Activated CD8-positive, alpha-beta memory T cell treated with anti-CD3 and anti-CD28 coated beads, Interleukin-2, amount 50 U/mL, for 24 hours (primary cell): ENCODE results near the gene MRPL17.
"Not testable (repeated sequence)": the region's sequence is repeated elsewhere in the genome, so short reads cannot be mapped to it uniquely, and the experiment has no call there.

ENCODE experiments used
- DNase-seq: peaks from one replicate; pipeline ENCODE4 v3.0.0-alpha.2; 2020; ENCODE audit errors: extremely low read depth

MRPL17 gene

GRCh38 chr11:6682936-6683861, at the start of gene MRPL17:
Gene MRPL17 (minus strand): TSS chr11:6683340. CDS start chr11:6683296, 44 bp downstream.
- DNase-seq: peak; percentile 97

DNA sequence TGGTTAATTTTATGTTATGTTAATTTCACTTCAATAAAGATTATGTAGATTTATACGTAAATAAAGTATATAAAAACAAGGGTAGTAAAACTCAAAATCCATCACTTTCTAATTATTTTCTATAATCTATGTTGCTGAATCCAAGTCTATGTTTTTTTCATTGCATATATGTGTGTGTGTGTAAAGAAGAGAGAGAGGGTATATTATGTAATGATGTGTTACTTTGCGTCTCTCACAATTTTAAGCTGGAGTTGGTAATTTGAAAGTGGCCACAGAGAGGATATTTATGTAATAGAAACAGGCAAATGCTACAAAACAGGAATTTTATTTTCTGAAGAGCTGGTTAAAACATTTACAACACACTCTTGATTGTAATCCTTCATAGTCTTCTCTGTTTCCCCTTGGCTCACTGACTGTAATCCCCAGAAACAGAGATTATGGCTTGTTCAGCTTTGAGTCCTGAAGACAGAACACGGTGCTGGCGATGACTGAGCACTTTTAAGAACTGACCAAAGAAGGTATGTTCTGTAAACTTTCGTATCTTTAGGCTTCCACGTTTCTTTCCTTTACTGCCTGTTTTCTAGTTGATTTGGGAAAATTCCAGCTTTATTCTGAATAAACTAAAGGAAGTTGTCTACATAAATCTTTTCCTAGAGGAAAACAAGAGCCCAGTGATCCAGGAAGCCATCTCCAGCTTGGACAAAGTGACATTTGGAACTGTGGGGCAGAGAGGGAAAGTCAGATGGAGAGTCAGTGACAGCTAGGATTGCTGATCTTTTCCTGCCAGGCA, 45.0 kb upstream of the MRPL17 start:
- no peak for DNase-seq

GRCh38 chr11:6725386-6725896, 42.3 kb upstream of the MRPL17 start:
- no peak for DNase-seq

GRCh38 chr11:6724013-6724412, 40.9 kb upstream of the MRPL17 start:
- DNase-seq: no peak

GRCh38 chr11:6721343-6721742, 38.2 kb upstream of the MRPL17 start:
- no peak for DNase-seq

- no peak for DNase-seq
These were observed 36.4 kb upstream of the MRPL17 start for GRCh38 chr11:6719576-6719975.

DNA sequence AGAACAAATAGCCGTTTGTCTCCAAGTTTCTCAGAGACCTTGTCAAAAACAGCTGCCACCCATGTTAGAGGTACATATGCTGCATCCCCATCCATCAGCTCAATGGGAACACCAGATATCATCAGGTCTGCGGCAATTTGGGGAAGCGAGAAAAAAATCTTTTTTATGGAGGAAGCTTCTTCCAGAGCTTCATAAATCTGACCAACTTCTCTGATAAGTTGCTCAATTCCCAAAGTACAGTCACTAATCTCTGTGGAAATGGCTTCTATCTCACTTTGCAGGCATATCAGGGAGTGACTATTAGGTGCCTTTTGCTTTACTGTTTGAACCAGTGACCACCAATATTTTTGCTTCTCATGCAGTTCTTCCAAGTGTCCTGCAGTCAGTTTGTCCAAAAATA, 34.3 kb upstream of the MRPL17 start:
- DNase-seq: no peak

DNA sequence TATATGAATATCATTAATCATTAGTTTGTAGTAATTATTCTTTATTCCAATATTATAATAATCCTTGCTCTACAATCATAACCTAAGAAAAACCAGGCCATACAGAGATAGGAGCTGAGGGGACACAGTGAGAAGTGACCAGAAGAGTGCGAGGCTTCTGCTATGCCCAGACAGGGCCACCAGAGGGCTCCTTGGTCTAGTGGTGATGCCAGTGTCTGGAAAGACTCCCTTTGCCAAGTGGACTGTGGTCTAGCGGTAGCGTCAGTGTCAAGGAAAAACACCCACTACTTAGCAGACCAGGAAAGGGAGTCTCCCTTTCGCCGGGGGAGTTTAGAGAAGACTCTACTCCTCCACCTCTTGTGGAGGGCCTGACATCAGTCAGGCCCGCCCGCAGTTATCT, 28.4 kb upstream of the MRPL17 start:
- not testable (repeated sequence) for DNase-seq

- no peak for DNase-seq
These were observed 25.7 kb upstream of the MRPL17 start for GRCh38 chr11:6708876-6709275.

DNA sequence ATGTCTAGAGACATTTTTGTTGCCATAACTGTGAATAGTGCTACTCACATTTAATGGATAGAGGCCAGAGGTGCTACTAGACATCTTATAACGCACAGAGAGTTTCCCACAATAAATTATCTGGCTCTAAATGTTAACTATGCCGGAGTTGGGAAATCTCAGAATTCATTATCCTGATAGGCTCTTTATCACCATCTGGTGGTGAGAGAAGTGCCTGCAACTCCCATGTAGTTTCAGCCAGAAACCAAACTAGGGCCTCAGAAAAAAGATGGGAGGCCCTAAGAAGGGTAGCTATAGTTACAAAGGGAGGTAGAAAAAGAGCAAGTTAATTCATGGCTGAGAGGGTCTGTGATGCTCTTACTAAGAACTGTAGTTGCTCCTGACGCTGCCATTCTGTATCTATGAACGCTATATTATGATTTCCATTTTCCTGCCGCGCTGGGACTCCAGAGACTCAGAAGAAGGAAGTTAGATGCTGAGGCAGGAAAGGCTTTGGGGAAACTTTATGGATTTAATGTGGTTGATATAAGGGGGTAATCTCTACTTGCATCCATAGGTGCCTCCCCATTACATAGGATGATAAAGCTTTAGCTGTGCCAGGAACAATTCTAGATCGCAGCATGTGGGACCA, 22.9 kb upstream of the MRPL17 start:
- DNase-seq: no peak

- DNase-seq: no peak
These were observed 20.3 kb upstream of the MRPL17 start for GRCh38 chr11:6703247-6704063.

DNA sequence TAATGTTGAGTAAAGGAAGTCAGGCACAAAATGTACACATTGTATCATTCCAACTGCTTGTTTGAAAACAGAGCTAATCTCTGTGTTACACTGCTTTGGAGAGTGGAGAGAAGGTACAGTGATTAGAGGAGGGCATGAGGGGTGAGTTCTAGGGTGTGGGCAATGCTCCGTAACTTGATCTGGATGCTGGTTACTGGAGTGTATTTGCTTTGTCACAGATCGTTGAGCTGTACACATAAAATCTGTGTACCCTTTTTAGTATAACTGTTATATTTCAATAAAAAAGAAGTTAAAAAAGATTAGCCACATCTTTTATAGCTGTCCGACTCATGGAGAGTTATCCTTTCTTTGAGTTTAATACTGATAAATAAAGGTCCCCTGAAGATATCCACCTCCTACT, 18.8 kb upstream of the MRPL17 start:
- not testable (repeated sequence) for DNase-seq

- DNase-seq: no peak
These were observed 12.2 kb upstream of the MRPL17 start for GRCh38 chr11:6695377-6695776.

DNA sequence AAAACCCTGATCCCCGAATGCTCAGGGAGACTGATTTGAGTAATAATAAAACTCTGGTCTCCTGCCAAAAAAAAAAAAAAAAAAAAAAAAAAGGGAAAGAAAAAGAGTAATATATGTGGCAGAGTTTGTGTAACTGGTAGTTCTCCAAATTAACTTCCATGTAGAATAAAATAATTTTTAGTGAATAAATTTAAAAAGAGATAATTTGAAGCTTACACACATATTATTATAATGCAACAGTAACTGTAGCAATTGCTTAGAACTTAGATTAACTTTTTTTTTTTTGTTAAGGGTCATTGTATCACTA, 11.0 kb upstream of the MRPL17 start:
- no peak for DNase-seq

DNA sequence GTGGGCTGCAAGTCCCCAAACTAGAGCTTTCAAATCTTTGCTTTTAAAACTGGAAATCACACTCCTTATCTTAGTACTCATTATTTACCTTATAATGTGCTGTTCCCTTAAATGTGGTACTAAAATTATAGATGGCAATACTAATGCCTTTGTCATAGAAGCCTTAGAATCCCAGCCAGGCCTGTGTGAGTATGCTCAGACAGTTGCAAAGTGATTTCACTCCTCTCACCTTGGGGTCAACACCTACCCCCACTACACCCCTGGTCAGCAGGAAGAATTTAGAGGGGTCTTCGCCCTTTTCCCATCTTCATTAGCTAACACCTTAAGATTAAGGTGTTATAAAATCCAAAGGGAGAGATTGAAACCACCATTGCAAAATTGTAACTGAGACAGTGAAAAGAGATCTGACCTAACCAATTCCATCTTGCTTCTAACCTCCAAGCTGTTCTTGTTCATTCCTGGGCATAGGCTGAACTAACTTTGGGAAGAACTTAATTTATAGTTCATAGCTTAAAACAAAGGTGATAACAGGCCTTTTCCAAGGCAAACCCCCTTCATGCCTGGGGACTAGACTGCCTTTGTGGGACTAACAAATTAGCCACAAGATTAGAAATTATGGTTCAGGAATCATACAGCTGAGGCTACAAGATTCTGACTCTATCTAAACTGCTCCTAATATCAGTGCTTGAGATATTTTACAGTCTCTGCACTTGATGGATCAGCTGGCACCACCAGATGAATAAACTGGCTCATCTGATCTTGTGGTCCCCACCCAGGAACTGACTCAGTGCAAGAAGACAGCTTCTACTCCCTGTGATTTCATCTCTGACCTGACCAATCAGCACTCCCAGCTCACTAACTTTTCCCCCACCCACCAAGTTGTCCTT, 10.4 kb upstream of the MRPL17 start:
- DNase-seq: no peak

- DNase-seq: no peak
These were observed 9.0 kb upstream of the MRPL17 start for GRCh38 chr11:6692128-6692527.

DNA sequence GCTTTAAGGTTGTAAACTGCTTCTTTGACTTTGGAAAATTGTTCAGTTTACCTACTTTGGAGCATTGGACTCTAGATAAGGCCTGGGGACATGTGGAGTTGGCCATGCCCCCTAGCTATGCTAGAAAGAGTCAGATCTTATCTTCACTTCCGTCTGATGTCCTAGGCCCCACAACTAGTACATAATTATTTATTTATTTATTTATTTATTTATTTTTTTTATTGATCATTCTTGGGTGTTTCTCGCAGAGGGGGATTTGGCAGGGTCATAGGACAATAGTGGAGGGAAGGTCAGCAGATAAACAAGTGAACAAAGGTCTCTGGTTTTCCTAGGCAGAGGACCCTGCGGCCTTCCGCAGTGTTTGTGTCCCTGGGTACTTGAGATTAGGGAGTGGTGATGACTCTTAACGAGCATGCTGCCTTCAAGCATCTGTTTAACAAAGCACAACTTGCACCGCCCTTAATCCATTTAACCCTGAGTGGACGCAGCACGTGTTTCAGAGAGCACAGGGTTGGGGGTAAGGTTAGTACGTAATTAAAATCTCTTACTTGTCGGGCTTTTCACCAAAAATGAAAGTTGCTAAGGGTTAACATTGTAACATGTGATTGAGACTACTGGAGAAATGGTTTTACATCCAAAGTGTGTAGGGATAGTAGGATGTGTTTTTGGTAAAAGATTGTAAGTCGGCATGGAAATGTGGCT, 7.4 kb upstream of the MRPL17 start:
- DNase-seq: not testable (repeated sequence)

- DNase-seq: no peak
These were observed 4.7 kb upstream of the MRPL17 start for GRCh38 chr11:6687876-6688275.

GRCh38 chr11:6686006-6686405, 2.9 kb upstream of the MRPL17 start:
- DNase-seq: no peak

GRCh38 chr11:6684068-6684467, 928 bp upstream of the MRPL17 start:
- DNase-seq: not testable (repeated sequence)
